ENCODE results near the gene VPS51. TPM values are rescaled to one million over a fixed set of nuclear protein-coding genes. Genes with fewer than 3 reads are reported as not detected.

VPS51 gene
- total and polyA plus RNA-seq, 10 of the 15 experiments (the other 5 are each of a cell fraction or from before 2014, with no cell fraction given) = 1.5 to 279 (median 53.2) TPM

DNA sequence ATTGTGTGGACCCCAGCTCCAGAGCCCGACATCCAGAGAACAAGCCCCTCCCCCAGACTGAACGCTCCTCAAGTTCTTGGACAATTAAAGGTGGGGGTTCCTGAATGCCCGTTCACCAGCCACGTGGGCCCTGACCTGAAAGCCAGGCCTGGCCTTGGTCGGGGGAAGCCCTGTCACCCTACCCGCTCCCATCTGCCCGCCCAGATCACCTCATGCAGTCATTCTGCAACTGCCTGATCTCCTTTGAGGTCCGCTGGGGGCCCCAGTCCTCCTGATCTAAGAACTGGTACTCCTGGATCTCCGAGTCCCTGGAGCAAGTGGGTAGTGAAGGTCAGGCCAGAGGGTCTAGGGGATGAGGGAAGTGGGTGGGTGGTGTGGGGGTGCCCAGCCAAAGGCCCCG is 28.6 kb upstream of the VPS51 start (continued):
- TF ChIP-seq RFX5 (IDR thresholded peaks at IDR 0.05; ENCODE audit: low read depth, low read length) (no peak), CHD2 (IDR thresholded peaks at IDR 0.05; ENCODE audit: borderline replicate concordance, low read depth, low read length) (no peak), CEBPB (IDR thresholded peaks at IDR 0.05; ENCODE audit: borderline replicate concordance in 1 of 2, low read depth in 2 of 2, low read length in 2 of 2) (no peak), MTA2 (IDR thresholded peaks at IDR 0.05; ENCODE audit: low read depth) (peak; percentile 34; the same call in 1 of the 2 replicates), SP1 (IDR thresholded peaks at IDR 0.05; ENCODE audit: low read depth, low read length) (peak; percentile 12), RUNX3 (IDR thresholded peaks at IDR 0.05; ENCODE audit: low read length) (peak; percentile 69; the same call in 1 of the 2 replicates), PBX3 (IDR thresholded peaks at IDR 0.05; ENCODE audit: insufficient replicate concordance, low read depth, low read length) (no peak), FOXM1 (IDR thresholded peaks at IDR 0.05; ENCODE audit: low read depth, low read length) (no peak), KLF5 (IDR thresholded peaks at IDR 0.05; ENCODE audit: partially characterized antibody) (no peak), KDM1A (IDR thresholded peaks at IDR 0.05; ENCODE audit: borderline replicate concordance) (no peak), SKIL (IDR thresholded peaks at IDR 0.05; ENCODE audit: low read depth, poor library complexity, severe bottlenecking) (no peak), SUZ12 (IDR thresholded peaks at IDR 0.05; ENCODE audit: unreplicated experiment) (no peak), IRF5 (IDR thresholded peaks at IDR 0.05; ENCODE audit: borderline replicate concordance) (no peak), YY1 (IDR thresholded peaks at IDR 0.05; ENCODE audit: low read depth, low read length) (no peak), CBX3 (IDR thresholded peaks at IDR 0.05; ENCODE audit: borderline replicate concordance, low read depth) (no peak), ZNF592 (IDR thresholded peaks at IDR 0.05) (no peak), YBX1 (IDR thresholded peaks at IDR 0.05) (no peak)
- TF ChIP-seq, protein P1, sequence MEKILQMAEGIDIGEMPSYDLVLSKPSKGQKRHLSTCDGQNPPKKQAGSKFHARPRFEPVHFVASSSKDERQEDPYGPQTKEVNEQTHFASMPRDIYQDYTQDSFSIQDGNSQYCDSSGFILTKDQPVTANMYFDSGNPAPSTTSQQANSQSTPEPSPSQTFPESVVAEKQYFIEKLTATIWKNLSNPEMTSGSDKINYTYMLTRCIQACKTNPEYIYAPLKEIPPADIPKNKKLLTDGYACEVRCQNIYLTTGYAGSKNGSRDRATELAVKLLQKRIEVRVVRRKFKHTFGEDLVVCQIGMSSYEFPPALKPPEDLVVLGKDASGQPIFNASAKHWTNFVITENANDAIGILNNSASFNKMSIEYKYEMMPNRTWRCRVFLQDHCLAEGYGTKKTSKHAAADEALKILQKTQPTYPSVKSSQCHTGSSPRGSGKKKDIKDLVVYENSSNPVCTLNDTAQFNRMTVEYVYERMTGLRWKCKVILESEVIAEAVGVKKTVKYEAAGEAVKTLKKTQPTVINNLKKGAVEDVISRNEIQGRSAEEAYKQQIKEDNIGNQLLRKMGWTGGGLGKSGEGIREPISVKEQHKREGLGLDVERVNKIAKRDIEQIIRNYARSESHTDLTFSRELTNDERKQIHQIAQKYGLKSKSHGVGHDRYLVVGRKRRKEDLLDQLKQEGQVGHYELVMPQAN (conservative IDR thresholded peaks at IDR 0.05) = no peak

Data from GM12878 (cell line).